ENCODE data around the gene PARD3. TPM values are rescaled to one million over a fixed set of nuclear protein-coding genes. Genes with fewer than 3 reads are reported as not detected.

PARD3 gene
- total RNA-seq, 1 donor from 2014 or later = 34.1 TPM

DNA sequence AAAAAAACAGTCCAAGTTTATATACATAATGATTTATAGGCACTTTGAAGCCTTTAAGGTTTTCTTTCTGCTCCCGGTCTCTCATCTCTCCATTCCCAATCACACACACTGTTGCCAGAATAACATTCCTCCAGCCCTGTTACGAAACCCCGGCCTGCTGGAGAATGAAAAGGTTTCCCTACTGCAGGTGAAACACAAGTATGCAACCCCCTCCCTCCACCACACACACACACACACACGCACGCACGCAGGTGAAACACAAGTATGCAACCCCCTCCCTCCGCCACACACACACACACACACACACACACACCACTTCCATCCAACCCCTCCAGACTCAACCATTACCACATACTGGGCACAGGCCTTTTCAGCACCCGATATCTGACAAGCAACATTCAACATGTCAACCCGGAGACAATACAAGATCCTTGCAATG lies 87.5 kb downstream of the PARD3 start:
- Histone ChIP-seq H3K4me1 (peaks cover 52% of the 10 kb centered on the region), H3K27me3 (ENCODE audit: low read depth) (no peaks in the 10 kb centered on the region), H3K4me3 (no peak overlapping the region), H3K36me3 (no peaks in the 10 kb centered on the region), H3K27ac (peak overlapping the region; percentile 47), H3K9me3 (no peaks in the 10 kb centered on the region)
- intact Hi-C loops (cut with DNase I) = no loop called here
- TF ChIP-seq, protein P1, sequence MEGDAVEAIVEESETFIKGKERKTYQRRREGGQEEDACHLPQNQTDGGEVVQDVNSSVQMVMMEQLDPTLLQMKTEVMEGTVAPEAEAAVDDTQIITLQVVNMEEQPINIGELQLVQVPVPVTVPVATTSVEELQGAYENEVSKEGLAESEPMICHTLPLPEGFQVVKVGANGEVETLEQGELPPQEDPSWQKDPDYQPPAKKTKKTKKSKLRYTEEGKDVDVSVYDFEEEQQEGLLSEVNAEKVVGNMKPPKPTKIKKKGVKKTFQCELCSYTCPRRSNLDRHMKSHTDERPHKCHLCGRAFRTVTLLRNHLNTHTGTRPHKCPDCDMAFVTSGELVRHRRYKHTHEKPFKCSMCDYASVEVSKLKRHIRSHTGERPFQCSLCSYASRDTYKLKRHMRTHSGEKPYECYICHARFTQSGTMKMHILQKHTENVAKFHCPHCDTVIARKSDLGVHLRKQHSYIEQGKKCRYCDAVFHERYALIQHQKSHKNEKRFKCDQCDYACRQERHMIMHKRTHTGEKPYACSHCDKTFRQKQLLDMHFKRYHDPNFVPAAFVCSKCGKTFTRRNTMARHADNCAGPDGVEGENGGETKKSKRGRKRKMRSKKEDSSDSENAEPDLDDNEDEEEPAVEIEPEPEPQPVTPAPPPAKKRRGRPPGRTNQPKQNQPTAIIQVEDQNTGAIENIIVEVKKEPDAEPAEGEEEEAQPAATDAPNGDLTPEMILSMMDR (IDR thresholded peaks at IDR 0.05) = no peak
- peak; percentile 62 for DNase-seq
- ATAC-seq = peak; percentile 82 to 83

DNA sequence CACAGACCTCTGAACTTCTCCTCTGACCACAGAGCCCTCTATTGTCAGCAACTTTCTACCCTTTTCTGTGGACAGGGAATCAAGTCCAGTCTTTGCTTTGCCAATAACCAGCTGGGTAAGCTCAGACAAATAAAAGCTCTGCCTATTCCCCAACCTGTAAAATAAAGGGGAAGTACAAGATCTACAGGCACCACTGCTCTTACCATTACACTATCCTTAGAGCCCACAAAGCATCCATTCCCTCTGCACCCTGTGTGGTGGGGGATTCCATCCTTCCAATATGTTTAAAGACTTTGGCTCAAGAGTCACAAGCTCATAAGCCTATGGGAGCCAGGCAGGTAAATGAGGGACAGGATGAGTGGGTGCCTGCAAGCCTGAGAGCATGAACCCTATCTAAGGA lies 88.2 kb downstream of the PARD3 start:
- Histone ChIP-seq H3K27ac (no peak overlapping the region), H3K4me3 (no peak overlapping the region), H3K36me3 (no peaks in the 10 kb centered on the region), H3K27me3 (ENCODE audit: low read depth) (no peaks in the 10 kb centered on the region), H3K4me1 (peaks cover 46% of the 10 kb centered on the region), H3K9me3 (no peaks in the 10 kb centered on the region)
- TF ChIP-seq, protein P1 (IDR thresholded peaks at IDR 0.05) = no peak
- intact Hi-C loops (cut with DNase I) = no loop called here
- no peak for ATAC-seq
- DNase-seq = no peak

DNA sequence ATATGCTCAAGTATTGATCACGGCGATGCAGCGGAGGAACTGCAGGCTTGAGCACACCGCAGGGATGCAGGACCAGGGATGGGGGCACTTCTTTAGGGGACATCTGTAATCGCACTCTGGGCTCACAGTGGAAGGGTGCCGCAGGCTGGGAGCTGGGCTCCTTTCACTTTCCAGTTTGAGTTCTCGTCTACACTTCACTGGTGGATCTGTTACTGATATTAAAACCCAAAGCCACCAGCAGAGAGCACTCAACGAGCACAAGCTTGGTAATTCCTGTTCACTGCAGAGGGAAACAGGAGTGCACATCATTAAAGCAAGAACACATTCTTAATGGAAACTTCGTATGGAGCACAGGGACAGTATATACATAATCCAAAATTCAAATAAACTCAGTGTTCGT lies 91.3 kb downstream of the PARD3 start:
- Histone ChIP-seq H3K27ac (no peak overlapping the region), H3K4me3 (no peak overlapping the region), H3K9me3 (no peaks in the 10 kb centered on the region), H3K4me1 (peaks cover 59% of the 10 kb centered on the region), H3K27me3 (ENCODE audit: low read depth) (no peaks in the 10 kb centered on the region), H3K36me3 (no peaks in the 10 kb centered on the region)
- DNase-seq (no peak), ATAC-seq (peak; percentile 48 to 60)
- intact Hi-C loops (cut with DNase I) = no loop called here
- TF ChIP-seq, protein P1 (IDR thresholded peaks at IDR 0.05) = peak; percentile 53

DNA sequence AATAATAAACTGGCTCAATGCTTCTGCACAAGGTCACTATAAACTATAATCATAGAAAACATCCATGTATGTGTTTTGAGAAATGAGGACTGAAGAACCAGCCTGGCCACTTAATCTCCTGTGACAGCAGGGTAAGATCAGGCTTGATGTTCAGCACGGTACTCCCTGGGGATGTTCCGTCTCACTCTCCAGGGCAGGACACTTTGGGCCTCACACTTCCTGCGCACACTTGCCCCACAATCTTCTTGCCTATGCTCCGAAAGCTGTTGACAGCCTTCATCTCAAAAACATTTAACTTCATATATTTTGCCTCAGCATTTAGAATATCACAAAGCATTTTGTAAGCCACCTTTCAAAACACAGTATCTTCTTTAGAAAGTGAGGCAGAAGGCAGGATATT lies 92.7 kb downstream of the PARD3 start:
- intact Hi-C loops (cut with DNase I) = no loop called here
- peaks cover 49% of the 10 kb centered on the region for H3K4me1 ChIP-seq
- H3K36me3 ChIP-seq = no peaks in the 10 kb centered on the region
- TF ChIP-seq, protein P1 (IDR thresholded peaks at IDR 0.05) = no peak
- no peaks in the 10 kb centered on the region for H3K27me3 ChIP-seq (ENCODE audit: low read depth)
- H3K4me3 ChIP-seq = no peak overlapping the region
- ATAC-seq = no peak
- no peak overlapping the region for H3K27ac ChIP-seq
- H3K9me3 ChIP-seq = no peaks in the 10 kb centered on the region
- DNase-seq = no peak

DNA sequence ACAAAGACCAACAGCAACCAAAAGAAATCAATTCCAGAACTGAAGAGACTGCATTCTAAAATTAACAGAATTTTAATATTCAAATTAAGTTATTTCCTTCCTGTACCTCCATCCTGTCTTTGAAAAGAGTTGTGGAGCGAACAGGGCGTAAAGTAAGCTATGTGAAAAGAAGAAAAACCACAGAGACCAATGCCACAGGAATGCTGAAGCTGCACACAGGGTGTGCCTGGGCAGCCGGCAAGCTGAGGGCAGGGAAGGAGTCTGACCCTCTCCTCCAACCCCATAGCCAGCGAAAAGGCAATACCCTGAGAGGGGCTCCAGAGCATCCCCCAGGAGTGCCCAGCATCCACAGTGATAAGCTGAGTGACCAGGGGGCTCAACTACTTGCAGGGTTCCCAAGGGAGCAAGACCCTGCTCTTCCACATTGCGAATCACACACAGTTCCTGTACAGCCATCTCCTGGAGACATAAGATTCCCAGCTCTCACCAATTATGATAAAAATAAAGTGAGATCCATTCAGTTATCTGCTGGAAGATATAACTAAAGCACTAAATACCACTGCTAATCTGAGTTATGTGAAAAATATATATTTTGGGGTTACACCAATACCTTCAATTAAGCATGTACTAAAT lies 93.8 kb downstream of the PARD3 start:
- H3K4me1 ChIP-seq = peaks cover 45% of the 10 kb centered on the region
- TF ChIP-seq, protein P1 (IDR thresholded peaks at IDR 0.05) = no peak
- H3K27me3 ChIP-seq (ENCODE audit: low read depth) = no peaks in the 10 kb centered on the region
- H3K4me3 ChIP-seq = no peak overlapping the region
- intact Hi-C loops (cut with DNase I) = no loop called here
- DNase-seq = no peak
- no peaks in the 10 kb centered on the region for H3K9me3 ChIP-seq
- H3K27ac ChIP-seq = peak overlapping the region; percentile 20
- peak; percentile 34 to 61 for ATAC-seq
- H3K36me3 ChIP-seq = no peaks in the 10 kb centered on the region

Data from lower lobe of right lung (tissue), 2 donors.